ENCODE results near the gene UBA52.
"Not testable (repeated sequence)": the region's sequence is repeated elsewhere in the genome, so short reads cannot be mapped to it uniquely, and the experiment has no call there.

Gene UBA52

GRCh38 chr19:18591735-18592385 lies 20.2 kb downstream of the UBA52 start:
- Histone ChIP-seq H3K27ac (ENCODE audit: low read depth in 2 of 2, low read length in 2 of 2) (no peak overlapping the region), H3K9ac (ENCODE audit: low read depth in 1 of 2, low read length in 2 of 2) (no peak overlapping the region), H3K4me3 (ENCODE audit: low read length in 2 of 2) (no peak overlapping the region), H3K27me3 (ENCODE audit: control insufficient read depth in 2 of 2, insufficient read depth in 2 of 2, low read length in 2 of 2) (peaks cover under 1 to 9% of the 10 kb centered on the region in 2 donors), H3K9me3 (ENCODE audit: control insufficient read depth in 2 of 2, low read length in 2 of 2) (no peaks in the 10 kb centered on the region), H3K4me1 (ENCODE audit: control insufficient read depth in 2 of 2, insufficient read depth in 2 of 2, low read length in 2 of 2) (peaks cover 26 to 30% of the 10 kb centered on the region in 2 donors), H3K36me3 (ENCODE audit: control insufficient read depth in 2 of 2, insufficient read depth in 2 of 2, low read length in 2 of 2) (peaks cover 5 to 6% of the 10 kb centered on the region in 2 donors)

- H3K36me3 ChIP-seq (ENCODE audit: control insufficient read depth in 2 of 2, insufficient read depth in 2 of 2, low read length in 2 of 2); H3K9ac ChIP-seq (ENCODE audit: low read depth in 1 of 2, low read length in 2 of 2); H3K27ac ChIP-seq (ENCODE audit: low read depth in 2 of 2, low read length in 2 of 2); H3K4me3 ChIP-seq (ENCODE audit: low read length in 2 of 2); H3K9me3 ChIP-seq (ENCODE audit: control insufficient read depth in 2 of 2, low read length in 2 of 2); H3K27me3 ChIP-seq (ENCODE audit: control insufficient read depth in 2 of 2, insufficient read depth in 2 of 2, low read length in 2 of 2): not testable (repeated sequence)
- peaks cover 26 to 30% of the 10 kb centered on the region in 2 donors for H3K4me1 ChIP-seq (ENCODE audit: control insufficient read depth in 2 of 2, insufficient read depth in 2 of 2, low read length in 2 of 2)
Measured at GRCh38 chr19:18592732-18593131, 21.1 kb downstream of the UBA52 start.

GRCh38 chr19:18593367-18594095 lies 21.9 kb downstream of the UBA52 start:
- Histone ChIP-seq H3K27me3 (ENCODE audit: control insufficient read depth in 2 of 2, insufficient read depth in 2 of 2, low read length in 2 of 2) (peaks cover 5 to 12% of the 10 kb centered on the region in 2 donors), H3K9me3 (ENCODE audit: control insufficient read depth in 2 of 2, low read length in 2 of 2) (no peaks in the 10 kb centered on the region), H3K36me3 (ENCODE audit: control insufficient read depth in 2 of 2, insufficient read depth in 2 of 2, low read length in 2 of 2) (peaks cover 5 to 6% of the 10 kb centered on the region in 2 donors), H3K27ac (ENCODE audit: low read depth in 2 of 2, low read length in 2 of 2) (no peak overlapping the region), H3K4me1 (ENCODE audit: control insufficient read depth in 2 of 2, insufficient read depth in 2 of 2, low read length in 2 of 2) (peaks cover 19 to 22% of the 10 kb centered on the region in 2 donors), H3K4me3 (ENCODE audit: low read length in 2 of 2) (no peak overlapping the region), H3K9ac (ENCODE audit: low read depth in 1 of 2, low read length in 2 of 2) (no peak overlapping the region)

GRCh38 chr19:18594096-18594823 lies 22.6 kb downstream of the UBA52 start:
- peaks cover 7 to 16% of the 10 kb centered on the region in 2 donors for H3K27me3 ChIP-seq (ENCODE audit: control insufficient read depth in 2 of 2, insufficient read depth in 2 of 2, low read length in 2 of 2)
- peak overlapping the region; percentile 4 to 6 for H3K4me3 ChIP-seq (ENCODE audit: low read length in 2 of 2)
- H3K9me3 ChIP-seq (ENCODE audit: control insufficient read depth in 2 of 2, low read length in 2 of 2): no peaks in the 10 kb centered on the region
- peaks cover 5 to 6% of the 10 kb centered on the region in 2 donors for H3K36me3 ChIP-seq (ENCODE audit: control insufficient read depth in 2 of 2, insufficient read depth in 2 of 2, low read length in 2 of 2)
- H3K9ac ChIP-seq (ENCODE audit: low read depth in 1 of 2, low read length in 2 of 2): peak overlapping the region in 1 of 2 donors; percentile 19
- peaks cover 19 to 20% of the 10 kb centered on the region in 2 donors for H3K4me1 ChIP-seq (ENCODE audit: control insufficient read depth in 2 of 2, insufficient read depth in 2 of 2, low read length in 2 of 2)
- no peak overlapping the region for H3K27ac ChIP-seq (ENCODE audit: low read depth in 2 of 2, low read length in 2 of 2)

GRCh38 chr19:18594824-18595373 lies 23.2 kb downstream of the UBA52 start:
- Histone ChIP-seq H3K4me1 (ENCODE audit: control insufficient read depth in 2 of 2, insufficient read depth in 2 of 2, low read length in 2 of 2) (peaks cover 14% of the 10 kb centered on the region in 2 donors), H3K36me3 (ENCODE audit: control insufficient read depth in 2 of 2, insufficient read depth in 2 of 2, low read length in 2 of 2) (peaks cover 5 to 6% of the 10 kb centered on the region in 2 donors), H3K9ac (ENCODE audit: low read depth in 1 of 2, low read length in 2 of 2) (no peak overlapping the region), H3K9me3 (ENCODE audit: control insufficient read depth in 2 of 2, low read length in 2 of 2) (no peaks in the 10 kb centered on the region), H3K27ac (ENCODE audit: low read depth in 2 of 2, low read length in 2 of 2) (no peak overlapping the region), H3K4me3 (ENCODE audit: low read length in 2 of 2) (peak overlapping the region; percentile 4 to 6), H3K27me3 (ENCODE audit: control insufficient read depth in 2 of 2, insufficient read depth in 2 of 2, low read length in 2 of 2) (peaks cover 11 to 21% of the 10 kb centered on the region in 2 donors)

- no peak overlapping the region for H3K9ac ChIP-seq (ENCODE audit: low read depth in 1 of 2, low read length in 2 of 2)
- peaks cover 11 to 23% of the 10 kb centered on the region in 2 donors for H3K27me3 ChIP-seq (ENCODE audit: control insufficient read depth in 2 of 2, insufficient read depth in 2 of 2, low read length in 2 of 2)
- peaks cover 5 to 6% of the 10 kb centered on the region in 2 donors for H3K36me3 ChIP-seq (ENCODE audit: control insufficient read depth in 2 of 2, insufficient read depth in 2 of 2, low read length in 2 of 2)
- no peak overlapping the region for H3K27ac ChIP-seq (ENCODE audit: low read depth in 2 of 2, low read length in 2 of 2)
- H3K4me3 ChIP-seq (ENCODE audit: low read length in 2 of 2): no peak overlapping the region
- H3K9me3 ChIP-seq (ENCODE audit: control insufficient read depth in 2 of 2, low read length in 2 of 2): no peaks in the 10 kb centered on the region
- H3K4me1 ChIP-seq (ENCODE audit: control insufficient read depth in 2 of 2, insufficient read depth in 2 of 2, low read length in 2 of 2): peaks cover 10% of the 10 kb centered on the region in 2 donors
Measured at GRCh38 chr19:18595475-18595874, 23.8 kb downstream of the UBA52 start.

GRCh38 chr19:18596752-18597157 lies 25.1 kb downstream of the UBA52 start:
- H3K27me3 ChIP-seq (ENCODE audit: control insufficient read depth in 2 of 2, insufficient read depth in 2 of 2, low read length in 2 of 2): peaks cover 11 to 23% of the 10 kb centered on the region in 2 donors
- no peak overlapping the region for H3K9ac ChIP-seq (ENCODE audit: low read depth in 1 of 2, low read length in 2 of 2)
- H3K4me1 ChIP-seq (ENCODE audit: control insufficient read depth in 2 of 2, insufficient read depth in 2 of 2, low read length in 2 of 2): peaks cover 9 to 10% of the 10 kb centered on the region in 2 donors
- no peak overlapping the region for H3K27ac ChIP-seq (ENCODE audit: low read depth in 2 of 2, low read length in 2 of 2)
- H3K36me3 ChIP-seq (ENCODE audit: control insufficient read depth in 2 of 2, insufficient read depth in 2 of 2, low read length in 2 of 2): no peaks in the 10 kb centered on the region
- no peak overlapping the region for H3K4me3 ChIP-seq (ENCODE audit: low read length in 2 of 2)
- H3K9me3 ChIP-seq (ENCODE audit: control insufficient read depth in 2 of 2, low read length in 2 of 2): no peaks in the 10 kb centered on the region

- Histone ChIP-seq H3K4me1 (ENCODE audit: control insufficient read depth in 2 of 2, insufficient read depth in 2 of 2, low read length in 2 of 2) (peaks cover 9 to 10% of the 10 kb centered on the region in 2 donors), H3K27me3 (ENCODE audit: control insufficient read depth in 2 of 2, insufficient read depth in 2 of 2, low read length in 2 of 2) (peaks cover 16 to 27% of the 10 kb centered on the region in 2 donors), H3K9ac (ENCODE audit: low read depth in 1 of 2, low read length in 2 of 2) (no peak overlapping the region), H3K4me3 (ENCODE audit: low read length in 2 of 2) (no peak overlapping the region), H3K9me3 (ENCODE audit: control insufficient read depth in 2 of 2, low read length in 2 of 2) (no peaks in the 10 kb centered on the region), H3K36me3 (ENCODE audit: control insufficient read depth in 2 of 2, insufficient read depth in 2 of 2, low read length in 2 of 2) (no peaks in the 10 kb centered on the region), H3K27ac (ENCODE audit: low read depth in 2 of 2, low read length in 2 of 2) (no peak overlapping the region)
Measured at GRCh38 chr19:18597809-18598660, 26.4 kb downstream of the UBA52 start.

GRCh38 chr19:18599485-18599884 lies 27.8 kb downstream of the UBA52 start:
- peaks cover 25 to 39% of the 10 kb centered on the region in 2 donors for H3K27me3 ChIP-seq (ENCODE audit: control insufficient read depth in 2 of 2, insufficient read depth in 2 of 2, low read length in 2 of 2)
- no peak overlapping the region for H3K9ac ChIP-seq (ENCODE audit: low read depth in 1 of 2, low read length in 2 of 2)
- no peak overlapping the region for H3K27ac ChIP-seq (ENCODE audit: low read depth in 2 of 2, low read length in 2 of 2)
- peaks cover 5 to 8% of the 10 kb centered on the region in 2 donors for H3K4me1 ChIP-seq (ENCODE audit: control insufficient read depth in 2 of 2, insufficient read depth in 2 of 2, low read length in 2 of 2)
- H3K4me3 ChIP-seq (ENCODE audit: low read length in 2 of 2): no peak overlapping the region
- H3K9me3 ChIP-seq (ENCODE audit: control insufficient read depth in 2 of 2, low read length in 2 of 2): no peaks in the 10 kb centered on the region
- no peaks in the 10 kb centered on the region for H3K36me3 ChIP-seq (ENCODE audit: control insufficient read depth in 2 of 2, insufficient read depth in 2 of 2, low read length in 2 of 2)

Data from mucosa of rectum (tissue), 2 donors.